ENCODE data around the gene HECTD3. TPM values are rescaled to one million over a fixed set of nuclear protein-coding genes. Genes with fewer than 3 reads are reported as not detected.
A peak's percentile ranks its signal among the peaks of the same experiment; 100 is the strongest.

HECTD3 gene
- 10 to 100 TPM; 42.6 to 63.4 TPM for total RNA-seq
- polyA plus RNA-seq (ENCODE audit: insufficient read depth, low read depth, low replicate concordance), result 30.9 TPM
- long read RNA-seq, donor 1, transcript HECTD3-205 (6 exons, 2,385 nt), result major isoform, 5 of 327 reads
- long read RNA-seq, donor 1, transcript HECTD3-202 (21 exons, 3,610 nt), result major isoform, 5 of 327 reads
- long read RNA-seq, donor 1, partial matches to known transcripts, result 251 of 327 reads
- long read RNA-seq, donor 1, other reads (novel, unspliced or antisense), result 66 of 327 reads
- long read RNA-seq, donor 2, partial matches to known transcripts, result 5 of 10 reads
- long read RNA-seq, donor 2, other reads (novel, unspliced or antisense), result 0 of 10 reads

GRCh38 chr1:45010855-45011811 lies at the start of gene HECTD3:
Gene HECTD3 (minus strand): TSS chr1:45011324. CDS start chr1:45011257, 67 bp downstream.
- intact Hi-C loops (cut with DNase I; ENCODE audit: low total_unique reads), result loop anchor here (5.0 to 10.0 kb wide), 3 partner anchors 176 to 494 kb away; partner anchors contain the start of genes CCDC163 and MMACHC
- Histone ChIP-seq H3K4me1 (peaks cover 34% of the 10 kb centered on the region), H3K27ac (peak within 1 kb of the TSS; percentile 62 to 69), H3K9me3 (no peaks in the 10 kb centered on the region), H3K36me3 (ENCODE audit: low read depth, missing control alignments) (no peaks in the 10 kb centered on the region), H3K4me3 (peak within 1 kb of the TSS; percentile 93 to 97), H3K27me3 (no peaks in the 10 kb centered on the region)
- WGBS, 2 donors, result 1% methylated on average over 13 to 56 of the region's 62 CpGs
- peak; percentile 95 for DNase-seq
- no peak for TF ChIP-seq CTCF (IDR thresholded peaks at IDR 0.05)
- TF ChIP-seq POLR2A (IDR thresholded peaks at IDR 0.05), result no peak

- Histone ChIP-seq H3K4me1 (no peaks in the 10 kb centered on the region), H3K27ac (no peak overlapping the region), H3K36me3 (ENCODE audit: low read depth, missing control alignments) (no peaks in the 10 kb centered on the region), H3K9me3 (no peaks in the 10 kb centered on the region), H3K27me3 (no peaks in the 10 kb centered on the region), H3K4me3 (no peak overlapping the region)
- intact Hi-C loops (cut with DNase I; ENCODE audit: low total_unique reads), result no loop called here
- WGBS, 2 donors, result 81 to 100% methylated on average over 2 of the region's 2 CpGs
- no peak for TF ChIP-seq CTCF (IDR thresholded peaks at IDR 0.05)
- no peak for TF ChIP-seq POLR2A (IDR thresholded peaks at IDR 0.05)
- no peak for DNase-seq
These were observed 48.7 kb upstream of the HECTD3 start for GRCh38 chr1:45059829-45060228.

GRCh38 chr1:45057542-45057941 lies 46.4 kb upstream of the HECTD3 start:
- WGBS, 2 donors, result 44 to 45% methylated on average over 1 of the region's 1 CpG
- intact Hi-C loops (cut with DNase I; ENCODE audit: low total_unique reads), result no loop called here

More at GRCh38 chr1:45057542-45057941, 46.4 kb upstream of the HECTD3 start:
- Histone ChIP-seq H3K4me3 (no peak overlapping the region), H3K36me3 (ENCODE audit: low read depth, missing control alignments) (no peaks in the 10 kb centered on the region), H3K9me3 (no peaks in the 10 kb centered on the region), H3K4me1 (no peaks in the 10 kb centered on the region), H3K27me3 (no peaks in the 10 kb centered on the region), H3K27ac (no peak overlapping the region)
- no peak for TF ChIP-seq CTCF (IDR thresholded peaks at IDR 0.05)
- TF ChIP-seq POLR2A (IDR thresholded peaks at IDR 0.05), result no peak
- no peak for DNase-seq

Data from testis (tissue), 5 donors.